Lower lobe of right lung (tissue), 2 donors: ENCODE measurements around the gene PARP6. TPM values are rescaled to one million over a fixed set of nuclear protein-coding genes. Genes with fewer than 3 reads are reported as not detected.

Source experiments
- ATAC-seq, 2 donors: fragments of 200-7000 bp; cut with Tn5 transposase; one replicate each; pipeline ENCODE4 v1.9.1; 2020 to 2022; ENCODE audit warnings: mild to moderate bottlenecking in 2 of 2, moderate library complexity in 2 of 2
- DNase-seq: peaks from one replicate; pipeline ENCODE4 v3.0.0-alpha.2; 2020
- H3K27ac ChIP-seq: fragments of 200-600 bp; one replicate; pipeline ENCODE4 v1.8.0; 2022
- H3K27me3 ChIP-seq: fragments of 200-600 bp; one replicate; pipeline ENCODE4 v1.8.0; 2022; ENCODE audit warnings: low read depth
- H3K36me3 ChIP-seq: fragments of 200-600 bp; one replicate; pipeline ENCODE4 v1.8.0; 2022; ENCODE audit warnings: mild to moderate bottlenecking
- H3K4me1 ChIP-seq: fragments of 200-600 bp; one replicate; pipeline ENCODE4 v1.8.0; 2022
- H3K4me3 ChIP-seq: fragments of 200-600 bp; one replicate; pipeline ENCODE4 v1.8.0; 2022; ENCODE audit warnings: mild to moderate bottlenecking
- H3K9me3 ChIP-seq: fragments of 200-600 bp; one replicate; pipeline ENCODE4 v1.8.0; 2022
- CTCF ChIP-seq: fragments of 200-600 bp; IDR thresholded peaks from one replicate; pipeline ENCODE4 v1.8.0; 2022; ENCODE audit warnings: antibody characterized with exemption, mild to moderate bottlenecking
- intact Hi-C: fragments of 100-400 bp; cut with DNase I; formaldehyde crosslinking; loops from one replicate; pipeline ENCODE4 v1.11.0; 2022
- total RNA-seq: library from RNA; stranded (reverse); fragmentation: NEBNext Ultra II Directional; extraction: Animal tissue kit (Norgen Biotek cat#: 25700); gene quantifications from one replicate; pipeline ENCODE4 v1.2.1, GENCODE V29; 2021
- donor health status: DM: no; HTN: yes; CAD: no; lungs with severe emphysema.

Gene PARP6
- total RNA-seq, 1 donor from 2014 or later, result 72.2 TPM

- no peak overlapping the region for H3K27ac ChIP-seq
- no peak overlapping the region for H3K4me3 ChIP-seq
- TF ChIP-seq CTCF, result no peak
- H3K36me3 ChIP-seq, result peaks cover 86% of the 10 kb centered on the region
- intact Hi-C loops, result no loop called here
- no peaks in the 10 kb centered on the region for H3K9me3 ChIP-seq
- peaks cover 29% of the 10 kb centered on the region for H3K4me1 ChIP-seq
- ATAC-seq, result no peak
- H3K27me3 ChIP-seq, result peaks cover 1% of the 10 kb centered on the region
- DNase-seq, result no peak
Measured at GRCh38 chr15:72202302-72202701, 70.1 kb downstream of the PARP6 start.

- no peak for TF ChIP-seq CTCF
- peak overlapping the region; percentile 27 for H3K27ac ChIP-seq
- H3K36me3 ChIP-seq, result peaks cover 78% of the 10 kb centered on the region
- H3K27me3 ChIP-seq, result peaks cover 9% of the 10 kb centered on the region
- intact Hi-C loops, result no loop called here
- H3K9me3 ChIP-seq, result no peaks in the 10 kb centered on the region
- ATAC-seq (no peak), DNase-seq (no peak)
- H3K4me3 ChIP-seq, result no peak overlapping the region
- H3K4me1 ChIP-seq, result peaks cover 34% of the 10 kb centered on the region
Measured at GRCh38 chr15:72201391-72201921, 70.9 kb downstream of the PARP6 start.

- ATAC-seq (no peak), DNase-seq (no peak)
- intact Hi-C loops, result no loop called here
- H3K27ac ChIP-seq, result no peak overlapping the region
- H3K4me3 ChIP-seq, result no peak overlapping the region
- peaks cover 12% of the 10 kb centered on the region for H3K27me3 ChIP-seq
- H3K4me1 ChIP-seq, result peaks cover 37% of the 10 kb centered on the region
- TF ChIP-seq CTCF, result no peak
- no peaks in the 10 kb centered on the region for H3K9me3 ChIP-seq
- H3K36me3 ChIP-seq, result peaks cover 69% of the 10 kb centered on the region
Measured at GRCh38 chr15:72200395-72201237, 71.7 kb downstream of the PARP6 start.

- Histone ChIP-seq H3K9me3 (no peaks in the 10 kb centered on the region), H3K4me3 (no peak overlapping the region), H3K27me3 (peaks cover 12% of the 10 kb centered on the region), H3K4me1 (peaks cover 41% of the 10 kb centered on the region), H3K36me3 (peaks cover 61% of the 10 kb centered on the region), H3K27ac (peak overlapping the region; percentile 84)
- ATAC-seq, result peak; percentile 69 to 72
- TF ChIP-seq CTCF, result peak; percentile 92
- intact Hi-C loops, result loop anchor here (10.0 kb wide), 1 partner anchor 65 kb away; no protein-coding TSS in a partner anchor
- DNase-seq, result peak; percentile 80
Measured at GRCh38 chr15:72199721-72200212, 72.6 kb downstream of the PARP6 start.

GRCh38 chr15:72199205-72199515 is 73.2 kb downstream of the PARP6 start:
- peaks cover 55% of the 10 kb centered on the region for H3K36me3 ChIP-seq
- no peak overlapping the region for H3K4me3 ChIP-seq
- ATAC-seq, result no peak
- H3K9me3 ChIP-seq, result no peaks in the 10 kb centered on the region
- peaks cover 39% of the 10 kb centered on the region for H3K4me1 ChIP-seq
- peak overlapping the region; percentile 84 for H3K27ac ChIP-seq
- H3K27me3 ChIP-seq, result peaks cover 12% of the 10 kb centered on the region
- intact Hi-C loops, result loop anchor here (10.0 kb wide), 1 partner anchor 66 kb away; no protein-coding TSS in a partner anchor
- DNase-seq, result no peak
- TF ChIP-seq CTCF, result no peak
